Gastrocnemius medialis (tissue), 4 donors: Measurements from ENCODE around the gene RIN3. TPM values are rescaled to one million over a fixed set of nuclear protein-coding genes. Genes with fewer than 3 reads are reported as not detected.

ENCODE experiments used
- ATAC-seq, 2 donors: fragments of 150-250 bp; one replicate each; pipeline ENCODE4 v1.9.1; 2016
- DNase-seq, 2 donors: peaks; one replicate each; pipeline ENCODE4 v3.0.0-alpha.2; 2019
- H3K27ac ChIP-seq, 4 donors: fragments of 200-600 bp; sonication (generic); 1 replicate in 1 of 4; 2 replicates in 3 of 4; pipeline ENCODE4 v1.5.1; 2016 to 2018; ENCODE audit warnings: mild to moderate bottlenecking in 2 of 4, moderate library complexity in 1 of 4
- H3K27me3 ChIP-seq, 3 donors: fragments of 200-600 bp; sonication (generic) in 2 of 3; 1 replicate in 1 of 3; 2 replicates in 2 of 3; pipeline versions ENCODE4 v1.5.1 to v1.6.0; 2016 to 2019; ENCODE audit warnings: mild to moderate bottlenecking in 1 of 3, moderate library complexity in 1 of 3
- H3K36me3 ChIP-seq, 2 donors: fragments of 200-600 bp; sonication (generic) in 1 of 2; one replicate each; pipeline ENCODE4 v1.5.1; 2017 to 2018
- H3K4me1 ChIP-seq, 2 donors: fragments of 200-600 bp; sonication (generic) in 1 of 2; one replicate each; pipeline ENCODE4 v1.5.1; 2016 to 2017; ENCODE audit warnings: mild to moderate bottlenecking in 2 of 2
- H3K4me3 ChIP-seq, 4 donors: fragments of 200-600 bp; sonication (generic) in 3 of 4; 1 replicate in 1 of 4; 2 replicates in 3 of 4; pipeline ENCODE4 v1.5.1; 2016 to 2019; ENCODE audit warnings: mild to moderate bottlenecking in 2 of 4
- H3K9me3 ChIP-seq, 3 donors: fragments of 200-600 bp; sonication (generic) in 2 of 3; 1 replicate in 1 of 3; 2 replicates in 2 of 3; pipeline ENCODE4 v1.5.1; 2016 to 2019
- POLR2A ChIP-seq, 2 donors: fragments of 450-650 bp; IDR thresholded peaks; one replicate each; pipeline ENCODE4 v1.6.1; 2017; ENCODE audit warnings: antibody characterized with exemption in 2 of 2, mild to moderate bottlenecking in 2 of 2, moderate library complexity in 2 of 2
- in situ Hi-C, 4 donors: fragments of 200-750 bp; cut with MboI; loops; one replicate each; pipeline versions ENCODE4 v1.15.0 to v1.8.0; 2017; ENCODE audit warnings: low sequenced_read_pairs in 4 of 4
- intact Hi-C: fragments of 100-400 bp; cut with DNase I; formaldehyde crosslinking; loops from one replicate; pipeline ENCODE4 v1.15.1; 2023; ENCODE audit warnings: low total_unique reads
- total RNA-seq, 4 donors: library from RNA; depleted of rRNA; stranded (reverse); fragments of >200 nt; gene quantifications; one replicate each; pipeline versions ENCODE4 v1.1.0 to v1.2.3, GENCODE V29; 2016
- TF ChIP-seq, protein P1 (sequence below), 5 experiments: fragments of 450-650 bp in 3 of 5; fragments of 200-600 bp in 2 of 5; sonication (generic) in 2 of 5; IDR thresholded peaks in 4 of 5; conservative IDR thresholded peaks in 1 of 5; 1 replicate in 4 of 5; 2 replicates in 1 of 5; pipeline ENCODE4 v1.5.1; 2016 to 2019; ENCODE audit warnings: antibody characterized with exemption in 5 of 5, mild to moderate bottlenecking in 3 of 5, moderate library complexity in 3 of 5

RIN3 gene
- total RNA-seq, 4 donors from 2014 or later = 2.1 to 3.7 (median 2.6) TPM

DNA sequence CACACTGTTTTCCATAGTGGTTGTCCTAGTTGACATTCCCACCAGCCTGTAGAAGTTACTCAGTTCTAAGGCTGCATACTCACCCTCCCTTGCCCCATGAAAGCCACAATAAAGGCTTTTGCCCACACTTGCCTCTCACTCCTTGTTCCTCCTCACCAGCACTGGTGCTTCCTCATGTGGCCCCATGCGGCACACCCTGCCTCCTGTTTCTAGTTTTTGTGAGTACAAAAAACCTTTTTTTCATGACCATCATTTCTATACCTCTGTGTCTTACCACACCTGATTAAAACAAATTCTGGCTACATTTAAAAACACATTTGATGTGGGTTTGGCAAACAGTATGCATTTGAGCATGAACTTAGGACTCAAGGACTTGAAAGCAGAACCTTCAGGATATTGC, 40.7 kb upstream of the RIN3 start:
- no peak for DNase-seq

DNA sequence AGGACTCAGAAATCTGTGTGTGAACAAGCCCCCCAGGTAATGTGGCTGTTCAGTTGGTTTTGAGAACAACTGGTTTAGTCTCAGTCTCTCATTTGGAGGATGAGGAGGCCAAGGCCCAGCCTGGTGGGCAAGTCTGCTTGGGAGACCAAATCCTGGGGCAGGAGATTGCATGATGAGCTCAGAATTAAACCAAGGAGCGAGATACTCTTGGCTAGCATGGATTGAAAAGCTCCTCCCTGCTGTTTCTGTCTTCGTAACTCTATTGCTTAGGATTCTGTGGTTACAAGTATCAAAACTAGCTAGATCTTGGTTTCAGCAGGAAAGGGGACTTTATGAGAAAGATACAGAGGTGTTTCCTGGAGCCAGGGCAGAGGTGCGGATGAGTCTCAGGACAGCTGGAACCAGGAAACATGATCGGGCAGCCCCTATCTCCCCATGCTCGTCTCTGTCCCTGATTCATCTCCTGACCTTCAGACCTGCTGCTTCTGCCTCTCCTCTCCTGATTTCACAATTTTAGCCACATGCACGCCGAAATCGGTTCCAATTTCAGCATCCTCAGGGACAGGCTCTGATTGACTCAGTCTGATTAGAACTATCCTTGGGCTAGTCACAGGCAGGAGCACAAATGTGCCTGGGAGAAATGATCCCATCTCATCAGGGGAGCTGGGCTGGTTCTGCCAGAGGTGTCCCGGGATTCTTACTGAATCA, 40.2 kb upstream of the RIN3 start:
- Histone ChIP-seq H3K4me3 (no peak overlapping the region), H3K27me3 (no peaks in the 10 kb centered on the region), H3K4me1 (no peaks in the 10 kb centered on the region), H3K36me3 (no peaks in the 10 kb centered on the region), H3K9me3 (no peaks in the 10 kb centered on the region), H3K27ac (peak overlapping the region; percentile 37 to 63 (median 55))
- peak; percentile 55 to 80 for DNase-seq
- in situ Hi-C loops (no loop called here), intact Hi-C loops (no loop called here)
- peak; percentile 64 to 85 for ATAC-seq
- no peak for TF ChIP-seq POLR2A (IDR thresholded peaks at IDR 0.05)
- TF ChIP-seq, protein P1, sequence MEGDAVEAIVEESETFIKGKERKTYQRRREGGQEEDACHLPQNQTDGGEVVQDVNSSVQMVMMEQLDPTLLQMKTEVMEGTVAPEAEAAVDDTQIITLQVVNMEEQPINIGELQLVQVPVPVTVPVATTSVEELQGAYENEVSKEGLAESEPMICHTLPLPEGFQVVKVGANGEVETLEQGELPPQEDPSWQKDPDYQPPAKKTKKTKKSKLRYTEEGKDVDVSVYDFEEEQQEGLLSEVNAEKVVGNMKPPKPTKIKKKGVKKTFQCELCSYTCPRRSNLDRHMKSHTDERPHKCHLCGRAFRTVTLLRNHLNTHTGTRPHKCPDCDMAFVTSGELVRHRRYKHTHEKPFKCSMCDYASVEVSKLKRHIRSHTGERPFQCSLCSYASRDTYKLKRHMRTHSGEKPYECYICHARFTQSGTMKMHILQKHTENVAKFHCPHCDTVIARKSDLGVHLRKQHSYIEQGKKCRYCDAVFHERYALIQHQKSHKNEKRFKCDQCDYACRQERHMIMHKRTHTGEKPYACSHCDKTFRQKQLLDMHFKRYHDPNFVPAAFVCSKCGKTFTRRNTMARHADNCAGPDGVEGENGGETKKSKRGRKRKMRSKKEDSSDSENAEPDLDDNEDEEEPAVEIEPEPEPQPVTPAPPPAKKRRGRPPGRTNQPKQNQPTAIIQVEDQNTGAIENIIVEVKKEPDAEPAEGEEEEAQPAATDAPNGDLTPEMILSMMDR (IDR thresholded peaks at IDR 0.05 in 4 of 5, conservative IDR thresholded peaks at IDR 0.05 in 1 of 5) = no peak

More for the DNA sequence above, 40.7 kb upstream of the RIN3 start:
- intact Hi-C loops (no loop called here), in situ Hi-C loops (no loop called here)
- Histone ChIP-seq H3K27ac (peak overlapping the region; percentile 37 to 63 (median 55)), H3K27me3 (no peaks in the 10 kb centered on the region), H3K4me3 (no peak overlapping the region), H3K36me3 (no peaks in the 10 kb centered on the region), H3K9me3 (no peaks in the 10 kb centered on the region), H3K4me1 (no peaks in the 10 kb centered on the region)
- no peak for TF ChIP-seq POLR2A (IDR thresholded peaks at IDR 0.05)
- TF ChIP-seq, protein P1 (IDR thresholded peaks at IDR 0.05 in 4 of 5, conservative IDR thresholded peaks at IDR 0.05 in 1 of 5) = no peak
- ATAC-seq = no peak

GRCh38 chr14:92473969-92474535, 39.5 kb upstream of the RIN3 start:
- H3K27ac ChIP-seq = peak overlapping the region; percentile 10 to 57 (median 44)
- H3K9me3 ChIP-seq = no peaks in the 10 kb centered on the region
- ATAC-seq = no peak
- H3K4me3 ChIP-seq = no peak overlapping the region
- intact Hi-C loops = no loop called here
- DNase-seq = no peak
- in situ Hi-C loops = no loop called here
- no peaks in the 10 kb centered on the region for H3K36me3 ChIP-seq
- no peaks in the 10 kb centered on the region for H3K4me1 ChIP-seq
- TF ChIP-seq POLR2A (IDR thresholded peaks at IDR 0.05) = no peak
- TF ChIP-seq, protein P1 (IDR thresholded peaks at IDR 0.05 in 4 of 5, conservative IDR thresholded peaks at IDR 0.05 in 1 of 5) = no peak
- no peaks in the 10 kb centered on the region for H3K27me3 ChIP-seq

DNA sequence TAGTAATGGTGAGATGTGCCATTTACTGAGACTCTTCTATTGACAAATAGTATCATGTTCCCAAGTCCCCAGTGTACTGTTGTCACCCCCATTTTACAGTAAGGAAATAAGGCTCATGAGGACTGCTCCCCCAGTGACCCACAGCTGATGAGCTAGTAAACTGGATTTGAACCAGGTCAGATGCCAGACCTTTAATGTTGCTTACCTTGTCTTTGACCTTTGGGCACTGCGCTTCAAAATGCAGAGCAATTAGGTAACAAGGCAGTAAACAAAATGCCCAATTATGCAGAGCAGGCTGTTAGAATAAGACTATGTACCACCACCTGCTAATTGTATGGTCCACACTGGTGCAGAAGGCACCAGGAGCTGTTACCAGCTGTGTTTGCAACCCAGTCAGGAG, 38.5 kb upstream of the RIN3 start:
- no peak for TF ChIP-seq POLR2A (IDR thresholded peaks at IDR 0.05)
- TF ChIP-seq, protein P1 (IDR thresholded peaks at IDR 0.05 in 4 of 5, conservative IDR thresholded peaks at IDR 0.05 in 1 of 5) = no peak
- Histone ChIP-seq H3K27ac (peak overlapping the region in 2 of 4 donors; percentile 29 to 54), H3K4me3 (no peak overlapping the region), H3K4me1 (no peaks in the 10 kb centered on the region), H3K36me3 (no peaks in the 10 kb centered on the region), H3K9me3 (no peaks in the 10 kb centered on the region), H3K27me3 (no peaks in the 10 kb centered on the region)
- intact Hi-C loops = no loop called here
- DNase-seq (no peak), ATAC-seq (no peak)
- in situ Hi-C loops = no loop called here
